EH (cell line): ENCODE results near the gene GPR107.

Source experiments
- DNase-seq: peaks from one replicate; pipeline ENCODE4 v3.0.0-alpha.2; 2015; ENCODE audit warnings: low read depth

The GPR107 gene

DNA sequence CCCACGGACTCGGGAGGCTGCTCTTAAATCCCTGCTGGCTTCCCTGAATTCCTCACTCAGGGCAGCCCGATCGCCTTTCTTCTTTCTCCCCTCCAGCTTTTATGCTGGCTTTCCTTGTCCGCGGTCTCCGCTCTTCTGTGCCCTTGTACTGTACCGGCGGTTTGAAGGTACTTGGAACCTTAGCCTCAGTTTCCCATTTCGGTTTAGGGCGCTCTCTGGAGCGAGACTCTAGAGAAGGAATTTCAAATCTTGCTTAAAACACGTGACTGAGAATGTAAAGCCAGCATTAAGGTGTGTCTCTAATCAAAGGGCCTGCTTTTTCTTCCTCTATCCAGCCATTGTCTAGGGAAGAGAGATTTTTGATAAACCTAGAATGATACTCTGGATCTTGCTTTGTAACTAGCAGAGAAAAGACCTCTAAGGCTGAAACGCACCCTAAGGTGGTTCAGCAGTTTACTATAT is 650 bp downstream of the GPR107 start:
- peak; percentile 15 for DNase-seq

DNA sequence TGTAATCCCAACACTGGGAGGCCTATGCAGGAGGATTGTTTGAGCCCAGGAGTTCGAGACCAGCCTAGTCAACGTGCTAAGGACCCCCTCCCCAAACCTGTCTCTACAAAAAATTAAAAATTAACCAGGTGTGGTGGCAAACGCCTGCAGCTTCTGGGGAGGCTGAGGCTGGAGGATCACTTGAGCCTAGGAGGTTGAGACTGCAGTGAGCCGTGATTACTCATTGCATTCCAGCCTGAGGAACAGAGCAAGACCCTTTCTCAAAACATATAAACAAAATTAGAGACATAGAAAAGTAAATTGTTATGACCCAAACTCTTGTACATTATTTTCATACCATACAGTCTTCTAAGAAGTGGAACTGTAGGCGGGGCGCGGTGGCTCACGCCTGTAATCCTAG is 1.1 kb downstream of the GPR107 start:
- DNase-seq, result peak; percentile 19

DNA sequence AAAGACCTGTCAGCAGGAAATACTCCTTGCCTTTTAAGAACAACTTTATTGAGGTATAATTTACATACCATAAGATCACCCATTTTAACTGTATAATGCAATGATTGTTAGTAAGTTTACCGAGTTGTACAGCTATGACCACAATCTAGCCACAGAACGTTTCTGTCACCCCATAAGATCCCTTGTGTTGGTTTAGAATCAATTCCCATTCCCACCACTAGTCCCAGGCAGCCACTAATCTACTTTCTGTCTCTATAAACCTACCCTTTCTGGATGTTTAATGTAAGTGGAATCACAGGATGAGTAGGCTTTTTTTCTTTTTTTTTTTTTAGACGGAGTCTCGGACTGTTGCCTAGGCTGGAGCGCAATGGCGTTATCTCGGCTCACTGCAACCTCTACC is 4.4 kb downstream of the GPR107 start:
- DNase-seq, result peak; percentile 29

DNA sequence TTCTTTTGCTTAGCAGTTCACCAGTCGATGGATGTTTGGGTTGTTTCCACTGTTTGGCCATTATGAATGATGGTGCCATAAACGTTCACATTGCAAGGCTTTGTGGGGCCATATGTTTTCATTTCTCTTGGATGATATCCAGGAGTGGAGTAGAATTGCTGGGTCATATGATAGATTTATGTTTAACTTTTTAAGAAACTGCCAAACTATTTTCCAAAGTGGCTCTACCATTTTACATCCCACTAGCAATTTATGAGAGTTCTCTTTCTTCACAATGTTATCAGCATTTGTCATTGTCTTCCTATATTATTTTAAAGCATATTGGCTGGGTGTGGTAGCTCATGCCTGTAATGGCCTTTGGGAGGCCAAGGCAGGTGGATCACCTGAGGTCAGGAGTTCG is 5.2 kb downstream of the GPR107 start:
- DNase-seq, result no peak

DNA sequence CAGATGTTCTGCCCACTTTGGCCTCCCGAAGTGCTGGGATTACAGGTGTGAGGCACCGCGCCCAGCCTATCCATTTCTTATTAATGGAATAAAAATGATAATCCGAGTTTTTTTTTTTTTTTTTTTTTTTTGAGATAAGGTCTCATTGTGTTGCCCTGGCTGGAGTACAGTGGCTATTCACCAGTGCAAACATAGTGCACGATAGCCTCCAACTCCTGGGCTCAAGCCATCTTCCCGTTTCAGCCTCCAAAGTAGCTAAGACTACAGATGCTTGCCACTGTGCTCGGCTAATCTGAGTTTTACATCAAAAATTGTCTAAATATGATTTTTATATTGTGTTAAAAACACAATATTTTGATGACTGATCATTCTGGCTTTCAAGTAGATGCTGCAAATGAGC is 6.6 kb downstream of the GPR107 start:
- DNase-seq, result no peak

DNA sequence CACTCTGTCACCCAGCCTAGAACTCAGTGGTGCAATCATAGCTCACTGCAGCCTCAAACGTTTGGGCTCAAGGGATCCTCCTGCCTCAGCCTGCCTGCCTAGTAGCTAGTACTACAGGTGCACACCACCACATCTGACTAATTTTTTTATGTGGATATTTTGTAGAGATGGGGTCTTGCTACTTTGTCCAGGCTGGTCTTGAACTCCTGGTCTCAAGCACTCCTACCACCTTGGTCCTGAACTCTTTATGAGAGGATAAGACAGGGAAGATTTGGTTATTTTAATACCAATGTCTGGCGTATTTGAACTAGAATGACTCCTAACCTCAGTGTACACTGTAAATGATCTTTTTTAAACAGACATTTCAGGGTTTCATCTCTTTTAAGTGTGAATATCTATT is 9.0 kb downstream of the GPR107 start:
- DNase-seq, result no peak

DNA sequence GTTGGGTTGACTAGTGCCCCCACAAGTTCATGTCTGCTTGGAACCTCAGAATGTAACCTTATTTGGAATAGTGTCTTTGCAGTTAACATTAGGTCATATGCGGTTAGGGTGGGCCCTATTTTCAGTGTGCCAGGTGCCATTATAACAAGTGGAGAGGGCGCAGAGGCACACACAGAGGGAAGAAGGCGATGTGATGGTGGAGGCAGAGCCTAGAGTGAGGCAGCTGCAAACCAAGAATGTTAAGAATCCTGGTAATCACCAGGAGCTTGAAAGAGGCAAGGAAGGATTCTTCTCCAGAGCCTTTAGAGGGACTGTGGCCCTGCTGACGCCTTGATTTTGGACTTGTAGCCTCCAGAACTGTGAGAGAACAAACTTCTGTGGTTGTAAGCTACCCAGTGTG is 10.9 kb downstream of the GPR107 start:
- DNase-seq, result no peak

DNA sequence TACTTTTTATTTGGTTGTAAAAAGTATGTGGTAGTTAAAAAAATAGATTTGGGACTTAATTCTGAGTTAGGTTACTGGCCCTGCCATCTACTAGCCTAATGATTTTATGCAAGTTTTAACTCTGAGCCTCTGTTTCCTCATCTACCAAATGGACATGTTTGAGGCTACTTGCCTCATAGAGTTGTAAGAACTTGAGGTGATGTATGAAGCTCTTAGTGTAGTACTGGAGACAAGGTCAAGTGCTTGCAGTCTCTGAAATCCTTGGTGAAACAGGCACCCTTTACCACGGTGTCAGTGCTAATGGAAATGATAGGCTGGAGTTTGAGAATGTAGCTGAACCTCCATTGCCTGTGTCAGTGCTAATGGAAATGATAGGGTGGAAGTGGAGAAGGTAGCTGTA is 15.3 kb downstream of the GPR107 start:
- DNase-seq, result no peak

DNA sequence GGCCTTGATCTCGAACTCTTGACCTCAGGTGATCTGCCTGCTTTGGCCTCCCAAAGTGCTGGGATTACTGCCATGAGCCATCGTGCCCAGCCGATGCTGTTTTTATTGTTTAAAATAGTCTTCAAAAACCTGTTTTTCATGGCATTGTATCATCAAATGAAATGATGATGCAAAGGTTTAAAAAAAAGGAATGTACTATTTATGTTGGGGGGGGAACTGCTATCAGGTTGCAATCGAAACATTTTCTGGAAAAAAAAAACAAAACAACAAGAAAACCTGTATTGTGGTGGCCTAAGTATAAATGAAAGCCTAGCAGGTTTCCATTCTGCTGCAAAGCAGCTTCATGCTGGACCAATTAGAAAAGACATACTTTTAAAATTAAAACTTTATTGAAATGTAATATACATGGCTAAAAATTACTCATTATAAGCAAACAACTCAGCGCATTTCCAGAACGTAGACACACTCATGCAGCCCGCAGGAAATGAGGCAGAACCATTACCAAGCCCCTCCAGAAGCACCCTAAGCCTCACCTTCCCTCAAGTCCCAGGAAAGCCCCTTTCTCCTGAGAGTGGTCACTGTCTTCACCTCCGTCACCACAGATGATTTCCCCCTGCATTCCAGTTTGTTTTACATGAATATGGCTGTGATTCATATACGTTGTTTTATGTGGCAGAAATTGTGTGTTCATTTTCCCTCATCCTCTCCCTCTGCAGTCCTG is 19.0 kb downstream of the GPR107 start:
- DNase-seq, result peak; percentile 51

DNA sequence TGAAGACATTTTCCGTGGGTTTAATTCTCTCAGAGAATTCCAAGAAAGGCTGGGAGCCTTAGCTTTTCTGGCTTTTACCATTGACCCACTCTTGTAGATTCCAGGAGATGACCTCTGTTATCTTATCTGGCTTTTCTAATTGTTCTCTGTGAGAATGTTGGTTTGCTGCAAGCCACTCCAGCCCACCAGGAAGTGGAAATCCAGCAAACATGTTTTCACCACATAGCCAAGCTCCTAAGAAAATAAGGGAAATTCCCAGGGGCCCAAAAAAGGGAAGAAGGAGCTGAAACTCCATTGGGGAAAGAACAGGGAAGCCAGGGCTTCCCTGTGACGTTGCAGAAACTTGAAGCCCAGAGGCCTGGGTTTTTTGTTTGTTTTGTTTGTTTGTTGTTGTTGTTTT is 19.7 kb downstream of the GPR107 start:
- peak; percentile 74 for DNase-seq

DNA sequence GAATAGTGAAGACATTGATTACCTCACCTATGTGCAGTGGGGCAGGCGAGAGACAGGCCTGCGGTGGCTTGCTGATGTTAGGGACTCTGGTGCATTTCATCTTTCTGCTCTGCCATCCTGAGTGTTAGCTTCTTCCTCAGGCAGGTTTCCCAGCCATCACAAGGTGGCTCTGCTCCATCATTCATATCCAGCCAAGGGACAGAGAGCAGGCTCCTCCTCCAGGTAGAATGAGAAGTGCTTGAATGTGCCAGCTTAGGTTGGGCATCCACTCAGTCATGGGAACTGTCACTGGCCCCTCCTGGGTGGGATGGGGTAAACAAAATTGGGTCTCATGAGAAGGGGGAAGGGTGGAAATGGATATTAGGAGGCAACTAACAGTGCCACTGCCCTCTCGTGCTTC is 24.8 kb downstream of the GPR107 start:
- no peak for DNase-seq

DNA sequence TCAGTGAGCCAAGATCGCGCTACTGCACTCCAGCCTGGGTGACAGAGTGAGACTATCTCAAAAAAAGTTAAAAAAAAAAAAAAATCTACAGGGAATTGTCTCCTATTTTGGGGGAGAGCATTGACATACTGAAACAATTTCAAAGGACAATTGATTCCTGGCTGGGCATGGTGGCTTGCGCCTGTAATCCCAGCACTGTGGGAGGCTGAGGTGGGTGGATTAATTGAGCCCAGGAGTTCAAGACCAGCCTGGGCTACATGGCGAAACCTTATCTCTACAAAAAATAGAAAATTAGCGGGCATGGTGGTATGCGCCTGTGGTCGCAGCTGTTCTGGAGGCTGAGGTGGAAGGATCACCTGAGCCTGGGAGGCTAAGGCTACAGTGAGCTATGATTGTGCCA is 30.6 kb downstream of the GPR107 start:
- no peak for DNase-seq

DNA sequence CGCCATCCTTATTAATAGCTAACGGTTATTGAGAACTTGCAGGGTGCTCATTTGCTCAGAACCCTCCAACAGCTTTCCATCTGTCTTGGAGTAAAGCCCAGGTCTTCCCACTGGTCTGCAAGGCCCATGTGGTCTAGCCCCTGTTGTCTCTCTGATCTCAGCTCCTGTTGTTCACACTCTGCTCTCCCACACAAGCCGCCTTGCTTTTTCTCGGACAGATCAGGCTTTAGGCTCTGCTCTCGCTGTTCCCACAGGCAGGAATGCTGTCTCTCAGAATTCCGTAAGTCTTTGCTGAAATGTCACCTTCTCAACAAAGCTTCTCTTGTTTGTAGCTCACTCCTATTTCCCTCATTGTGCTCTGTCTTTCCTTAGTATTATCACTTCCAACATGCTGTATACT is 34.3 kb downstream of the GPR107 start:
- DNase-seq, result no peak

DNA sequence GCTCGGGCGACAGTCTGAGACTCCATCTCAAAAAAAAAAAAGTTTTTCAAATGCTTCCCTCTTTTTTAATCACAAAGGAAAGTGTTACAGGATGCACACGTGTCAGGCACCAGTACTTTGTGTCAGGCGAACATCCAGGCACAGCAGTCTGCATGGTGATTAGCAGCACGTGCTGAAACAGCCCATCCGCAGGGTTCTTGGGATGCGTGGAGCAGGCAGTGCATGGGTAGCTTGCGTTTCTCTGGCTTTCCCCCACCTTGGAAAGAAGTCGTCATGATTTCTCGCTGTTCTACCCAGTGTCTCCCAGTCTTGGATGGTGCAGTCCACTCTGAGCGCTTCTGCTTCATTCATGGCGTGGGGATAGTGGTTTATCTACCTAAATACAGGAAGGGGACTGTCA is 35.4 kb downstream of the GPR107 start:
- no peak for DNase-seq

DNA sequence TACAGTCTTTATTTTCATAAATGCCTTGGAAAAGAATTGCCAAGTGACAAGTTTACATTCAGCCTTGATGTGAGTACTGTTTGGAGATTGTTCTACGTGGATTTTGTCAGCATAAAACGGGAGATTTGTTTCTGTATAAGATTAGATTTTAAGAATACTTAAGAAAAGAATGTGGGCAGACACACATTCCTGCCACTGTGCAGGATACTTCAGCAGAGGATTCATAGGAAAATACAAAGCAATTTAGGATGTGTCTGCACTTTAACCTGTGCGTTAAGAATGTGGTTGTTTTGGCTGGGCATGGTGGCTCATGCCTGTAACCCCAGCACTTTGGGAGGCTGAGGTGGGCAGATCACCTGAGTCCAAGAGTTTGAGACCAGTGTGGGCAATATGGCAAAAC is 37.2 kb downstream of the GPR107 start:
- no peak for DNase-seq

DNA sequence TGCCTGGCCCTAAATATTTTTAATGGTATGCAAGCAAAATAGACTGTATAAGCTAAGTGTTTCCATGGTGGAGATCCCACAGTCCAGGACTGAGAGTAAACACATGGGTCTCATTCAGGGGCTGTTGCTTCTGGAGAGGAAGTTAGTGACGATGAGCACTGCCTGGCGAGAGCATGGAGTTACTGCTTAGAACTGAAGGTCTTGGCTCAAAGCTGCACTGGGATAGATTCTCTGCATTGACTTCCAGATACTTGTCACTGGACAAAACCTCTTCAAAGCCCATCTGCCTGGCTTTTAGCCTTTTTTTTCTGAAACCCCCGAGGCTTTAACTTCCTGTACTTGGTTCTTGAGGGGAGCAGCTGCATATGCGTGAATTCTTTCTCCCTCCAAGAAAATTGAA is 39.2 kb downstream of the GPR107 start:
- no peak for DNase-seq

DNA sequence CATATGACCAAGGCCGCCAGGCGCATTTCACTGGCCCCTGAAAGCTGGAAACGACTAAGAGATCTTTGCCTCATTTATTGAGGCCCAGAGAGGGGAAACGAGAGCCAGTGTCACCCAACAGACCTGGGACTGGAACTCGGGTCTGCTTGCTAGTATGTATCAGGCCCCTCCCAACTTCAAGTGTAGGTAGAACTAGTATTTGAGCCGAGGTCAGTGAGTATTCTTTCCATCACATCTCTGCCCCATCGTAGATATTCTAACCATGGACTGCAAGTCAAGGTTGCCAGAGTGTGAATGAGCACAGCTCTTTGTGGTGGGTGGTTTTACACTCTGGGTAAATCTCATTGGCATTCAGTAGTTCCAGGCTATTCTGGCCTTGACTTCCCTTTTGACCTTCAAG is 42.2 kb downstream of the GPR107 start:
- no peak for DNase-seq

DNA sequence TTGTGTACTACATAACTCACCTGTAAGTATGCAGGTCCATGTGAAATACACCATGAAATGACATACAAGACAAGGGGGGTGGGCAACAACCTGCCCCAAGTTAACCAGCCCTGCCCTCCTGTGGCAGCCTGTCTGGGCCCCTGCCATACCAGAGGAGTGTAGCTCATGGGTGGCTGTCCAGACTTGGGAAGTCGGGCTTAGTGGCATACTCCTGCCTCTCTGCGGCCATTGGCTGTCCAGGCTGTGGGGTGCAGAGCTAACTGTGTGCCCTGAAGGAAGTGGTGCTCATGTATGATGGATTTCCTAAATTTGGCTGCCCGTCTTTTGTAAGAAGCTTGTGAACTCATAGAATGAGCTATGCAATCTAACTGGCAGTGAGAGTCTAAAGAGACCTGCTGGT is 47.0 kb downstream of the GPR107 start:
- DNase-seq, result no peak

DNA sequence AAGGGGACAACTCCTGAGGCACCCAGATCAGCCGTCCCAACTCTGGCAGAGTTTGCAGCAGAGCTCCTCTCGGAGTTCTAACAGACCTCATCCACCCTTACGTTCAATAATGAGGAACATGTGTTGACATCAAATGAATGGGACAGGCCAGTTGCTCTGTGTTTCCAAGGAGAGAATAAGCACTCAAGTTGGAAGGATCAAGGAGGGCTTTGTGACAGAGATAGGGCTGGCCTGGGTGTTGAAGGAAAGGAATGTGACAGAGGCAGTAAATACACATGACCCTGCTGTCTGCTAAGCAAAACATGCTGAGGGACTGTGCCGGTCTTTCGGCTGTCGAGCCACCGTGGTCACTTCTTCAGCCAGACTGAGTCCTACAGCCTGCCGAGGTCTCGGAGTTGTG is 48.2 kb downstream of the GPR107 start:
- DNase-seq, result no peak

DNA sequence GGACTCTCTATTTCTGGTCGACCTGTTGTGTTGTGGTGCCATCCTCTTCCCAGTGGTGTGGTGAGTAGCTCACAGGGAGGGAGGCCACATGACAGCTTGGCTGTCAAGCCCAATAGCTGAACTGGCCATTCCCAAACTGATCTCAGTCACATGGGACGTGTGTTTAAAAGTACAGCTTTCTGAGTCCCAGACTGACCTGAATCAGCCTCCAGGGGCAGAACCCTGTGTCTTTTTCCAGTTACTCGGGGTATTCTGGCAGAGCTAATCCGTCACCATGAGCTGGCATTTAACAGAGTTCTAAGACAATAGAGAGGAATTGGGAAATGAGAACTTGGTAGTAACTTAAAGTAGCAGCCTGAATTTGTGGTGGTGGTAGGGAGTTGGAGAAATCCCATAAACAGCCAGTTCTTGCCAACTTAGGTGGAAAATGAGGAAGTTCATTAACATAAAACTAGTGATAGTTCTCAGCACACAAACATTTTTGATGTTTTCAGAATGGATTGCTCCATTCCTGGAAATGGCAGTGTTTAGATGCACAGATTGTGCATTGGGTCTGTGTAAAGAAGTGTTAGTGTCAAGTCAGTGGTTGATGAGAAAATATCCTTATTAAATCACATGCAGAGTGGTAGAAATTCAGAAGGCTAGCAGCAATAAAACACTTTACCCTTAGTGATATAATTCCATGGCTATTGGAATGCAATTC is 50.9 kb downstream of the GPR107 start:
- no peak for DNase-seq

DNA sequence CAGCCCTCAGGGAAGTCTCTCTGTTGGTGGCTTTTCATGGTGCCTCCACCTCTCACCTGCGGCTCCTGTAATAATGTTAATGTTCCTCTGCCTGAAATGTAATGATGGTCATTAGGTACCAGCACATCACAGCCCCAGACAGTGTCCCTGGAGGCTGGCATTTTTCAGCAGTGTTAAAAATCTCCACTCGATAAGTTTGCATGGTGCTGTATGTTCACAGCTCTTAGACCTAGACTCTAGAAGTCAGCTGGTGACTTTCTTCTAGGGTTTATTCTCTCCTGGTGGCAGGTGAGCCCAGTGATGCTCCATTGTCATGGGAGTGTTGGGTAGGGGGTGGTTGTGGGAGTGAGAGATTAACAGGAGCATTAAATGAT is 53.1 kb downstream of the GPR107 start:
- DNase-seq, result no peak

DNA sequence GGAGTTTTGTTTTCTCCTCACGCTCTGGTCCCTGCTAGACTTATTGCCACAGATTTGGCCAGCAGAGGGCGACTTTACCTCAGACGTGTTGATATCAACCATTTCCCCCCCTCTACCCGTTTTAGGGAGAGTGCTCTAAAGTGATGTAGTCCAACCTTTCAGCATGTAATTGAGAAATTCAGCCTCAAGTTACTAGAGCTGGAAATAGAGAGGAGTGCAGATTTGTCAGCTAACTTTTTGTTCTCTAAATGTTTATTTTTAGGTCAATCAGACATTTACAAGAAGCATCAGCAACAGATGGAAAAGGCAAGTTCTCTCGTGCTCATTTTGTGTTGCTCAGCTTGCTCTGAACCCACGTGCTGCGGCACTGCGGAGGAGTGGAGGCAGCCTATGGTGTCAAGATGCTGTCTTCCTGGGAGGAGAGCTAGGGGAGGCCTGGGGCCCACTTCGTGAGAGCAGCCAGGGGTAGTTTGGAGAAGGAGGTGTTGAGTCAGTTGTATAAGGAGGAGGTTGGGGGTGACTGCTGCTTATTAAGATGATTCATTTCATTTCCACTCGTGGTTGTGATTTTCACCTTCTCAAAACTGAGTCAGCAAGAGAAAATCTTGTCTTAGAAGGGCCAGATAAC is 53.6 kb downstream of the GPR107 start:
- peak; percentile 81 for DNase-seq

DNA sequence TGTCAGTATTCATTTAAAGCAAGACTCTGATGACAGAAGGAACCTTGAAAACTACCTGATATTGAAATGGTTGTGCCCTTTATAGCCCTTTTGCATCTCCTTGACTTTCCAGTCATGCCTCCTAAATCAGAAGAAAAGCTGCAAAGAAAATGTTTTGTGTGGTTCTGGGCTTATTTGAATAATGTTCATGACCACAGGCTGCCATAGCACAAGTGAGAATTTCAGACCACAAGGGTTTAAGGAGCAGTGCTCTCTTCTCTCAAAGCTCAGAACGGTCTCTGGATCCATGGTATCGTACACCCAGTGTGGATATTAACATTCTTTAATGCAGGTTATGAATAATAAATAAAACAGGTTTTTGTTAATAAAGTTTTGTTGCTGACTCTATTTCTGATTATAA is 54.2 kb downstream of the GPR107 start:
- DNase-seq, result no peak

DNA sequence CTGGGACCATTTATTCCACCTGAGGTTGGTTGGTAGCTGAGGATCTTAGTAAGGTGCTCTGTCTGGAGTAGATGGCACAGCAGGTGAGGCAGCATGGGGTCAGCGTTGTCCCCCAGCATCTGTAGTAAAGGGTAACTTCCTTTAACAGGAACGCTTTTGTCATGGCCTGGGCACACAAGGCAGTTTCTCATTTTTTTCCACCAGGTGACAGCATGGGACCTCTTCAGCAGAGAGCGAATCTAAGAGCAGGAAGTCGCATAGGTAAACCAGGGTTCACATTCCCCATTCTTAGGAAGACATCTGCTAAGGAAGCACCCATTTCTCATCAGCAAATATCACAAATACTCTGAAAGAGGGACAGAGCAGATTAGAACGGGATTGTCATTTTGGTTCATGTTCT is 56.5 kb downstream of the GPR107 start:
- no peak for DNase-seq
